K562 (cell line): ENCODE results near the gene SF3A2. TPM values are rescaled to one million over a fixed set of nuclear protein-coding genes. Genes with fewer than 3 reads are reported as not detected.
A peak's percentile ranks its signal among the peaks of the same experiment; 100 is the strongest.

Source experiments
- ATAC-seq: fragments of 200-7000 bp; cut with Tn5 transposase; 3 replicates; pipeline ENCODE4 v1.9.1; 2020; ENCODE audit warnings: moderate library complexity
- BruUV-seq: library from RNA; stranded (reverse); fragments of 400-500 nt; replicated peaks from 2 replicates; lab custom pipeline; 2021; lab: Mats Ljungman, UMichigan
- CTCF ChIA-PET: fragments of 300-600 bp; formaldehyde crosslinking; extraction: SDS; loops from one replicate; lab custom pipeline; 2021; ENCODE audit warnings: low intra/inter-chr PET ratio; lab: Yijun Ruan, JAX
- POLR2A ChIA-PET: fragments of 300-600, 350-650 bp; sonication (Branson Sonifier 250); formaldehyde crosslinking; extraction: SDS; loops from one replicate; lab custom pipeline; 2021; ENCODE audit warnings: antibody characterized with exemption, inconsistent platforms; lab: Yijun Ruan, JAX
- DNase-seq, 4 experiments: peaks; one replicate each; pipeline versions ENCODE4 v3.0.0 to v3.0.0-alpha.2; 2011 to 2018; ENCODE audit warnings: low spot score in 3 of 4, mixed read lengths in 3 of 4; ENCODE audit errors: extremely low read depth in 1 of 4
- FAIRE-seq: peaks from 2 replicates; lab custom pipeline; 2011; peaks lifted over from hg19 to GRCh38; lab: Jason Lieb, UNC
- H2AFZ ChIP-seq: 2 replicates; pipeline ENCODE4 v1.6.0; 2011; ENCODE audit warnings: low read depth, low read length, control low read depth, inconsistent platforms
- H3K27ac ChIP-seq: fragments of 200-600 bp; 3 replicates; pipeline ENCODE4 v1.8.0; 2011; ENCODE audit warnings: low read depth, mild to moderate bottlenecking, control low read depth, inconsistent platforms, low read length, moderate library complexity, mixed read lengths; ENCODE audit errors: extremely low read depth
- H3K27me3 ChIP-seq, 2 experiments: fragments of 300-600 bp in 1 of 2; 2 replicates in 1 of 2; 3 replicates in 1 of 2; pipeline versions ENCODE4 v1.6.0 to v1.8.0; 2011; ENCODE audit warnings: inconsistent platforms in 2 of 2, low read length in 2 of 2, mild to moderate bottlenecking in 1 of 2, mixed read lengths in 1 of 2, moderate library complexity in 1 of 2; ENCODE audit not compliant: control insufficient read depth in 2 of 2, insufficient read depth in 2 of 2
- H3K36me3 ChIP-seq: fragments of 300-600 bp; 3 replicates; pipeline ENCODE4 v1.8.0; 2011; ENCODE audit warnings: mild to moderate bottlenecking, low read length, inconsistent platforms; ENCODE audit not compliant: control insufficient read depth, insufficient read depth
- H3K4me1 ChIP-seq, 2 experiments: fragments of 200-600 bp in 1 of 2; replicated peaks in 1 of 2; 2 replicates in 1 of 2; 3 replicates in 1 of 2; pipeline versions ENCODE4 v1.5.1 to v1.8.0; 2011; ENCODE audit warnings: inconsistent platforms in 2 of 2, low read length in 2 of 2, mild to moderate bottlenecking in 1 of 2, mixed read lengths in 1 of 2, moderate library complexity in 1 of 2; ENCODE audit not compliant: control insufficient read depth in 2 of 2, insufficient read depth in 2 of 2
- H3K4me2 ChIP-seq: 2 replicates; pipeline ENCODE4 v1.6.1; 2011; ENCODE audit warnings: low read length, control low read depth, inconsistent platforms, mixed read lengths; ENCODE audit not compliant: insufficient read depth
- H3K4me3 ChIP-seq: fragments of 200-600 bp; sonication (generic), shearing (Covaris generic); 2 replicates; pipeline ENCODE4 v1.5.1; 2016; ENCODE audit warnings: control low read depth, inconsistent platforms
- H3K79me2 ChIP-seq: fragments of 200-600 bp; 3 replicates; pipeline ENCODE4 v1.8.0; 2011; ENCODE audit warnings: low read length, inconsistent platforms; ENCODE audit not compliant: control insufficient read depth, insufficient read depth
- H3K9ac ChIP-seq, 2 experiments: 2 replicates each; pipeline versions ENCODE4 v1.6.0 to v1.6.1; 2011; ENCODE audit warnings: low read depth in 2 of 2, low read length in 2 of 2, control low read depth in 1 of 2, inconsistent platforms in 1 of 2, mild to moderate bottlenecking in 1 of 2, mixed read lengths in 1 of 2; ENCODE audit not compliant: insufficient read depth in 1 of 2
- H3K9me1 ChIP-seq: one replicate; pipeline ENCODE4 v1.6.0; 2011; ENCODE audit warnings: inconsistent platforms, mild to moderate bottlenecking, low read length, moderate library complexity; ENCODE audit not compliant: control insufficient read depth, insufficient read depth
- H3K9me3 ChIP-seq: replicated peaks from 2 replicates; pipeline ENCODE4 v1.5.1; 2011; ENCODE audit warnings: low read depth, low read length, inconsistent platforms; ENCODE audit not compliant: control insufficient read depth, insufficient read depth
- H4K20me1 ChIP-seq: replicated peaks from 2 replicates; pipeline ENCODE4 v1.6.1; 2011; ENCODE audit warnings: low read length, inconsistent platforms, mixed read lengths; ENCODE audit not compliant: control insufficient read depth, insufficient read depth
- BRF2 ChIP-seq: IDR thresholded peaks from 3 replicates; pipeline ENCODE4 v1.6.1; 2011; ENCODE audit warnings: borderline replicate concordance, mild to moderate bottlenecking; ENCODE audit not compliant: insufficient read length, insufficient read depth
- CHCHD3 ChIP-seq: fragments of 250-450 bp; sonication (Bioruptor Pico); IDR thresholded peaks from 2 replicates; pipeline ENCODE4 v2.1.2; 2022; ENCODE audit warnings: mild to moderate bottlenecking
- FIP1L1 ChIP-seq: fragments of 200-400 bp; formaldehyde crosslinking; IDR thresholded peaks from 2 replicates; pipeline ENCODE4 v1.6.1; 2018; ENCODE audit warnings: mild to moderate bottlenecking, low read depth, low read length; ENCODE audit not compliant: poor library complexity, severe bottlenecking
- HDAC8 ChIP-seq: fragments of 450-650 bp; IDR thresholded peaks from 2 replicates; pipeline ENCODE4 v1.6.1; 2016; ENCODE audit warnings: mild to moderate bottlenecking, missing genetic modification characterization, moderate library complexity, missing compliant biosample characterization
- MXD1 ChIP-seq: fragments of 250-450 bp; sonication (Bioruptor Pico); IDR thresholded peaks from 2 replicates; pipeline ENCODE4 v1.8.0; 2021; ENCODE audit warnings: borderline replicate concordance, mild to moderate bottlenecking, moderate library complexity; ENCODE audit not compliant: poor library complexity, severe bottlenecking
- NFYB ChIP-seq: IDR thresholded peaks from 2 replicates; pipeline ENCODE4 v1.6.1; 2011; ENCODE audit warnings: mild to moderate bottlenecking, moderate library complexity; ENCODE audit not compliant: insufficient read length; ENCODE audit errors: extremely low read depth
- NR0B1 ChIP-seq: fragments of 450-650 bp; IDR thresholded peaks from one replicate; pipeline ENCODE4 v1.6.1; 2018; ENCODE audit warnings: mild to moderate bottlenecking, moderate library complexity; ENCODE audit not compliant: partially characterized antibody
- NUFIP1 ChIP-seq: fragments of 450-650 bp; IDR thresholded peaks from 2 replicates; pipeline ENCODE4 v1.6.1; 2018; ENCODE audit not compliant: partially characterized antibody
- POLR2G ChIP-seq: fragments of 200-400 bp; formaldehyde crosslinking; IDR thresholded peaks from 2 replicates; pipeline ENCODE4 v1.6.1; 2017; ENCODE audit warnings: low read depth, mild to moderate bottlenecking, antibody characterized with exemption, low read length, moderate library complexity
- RHOXF2B ChIP-seq: fragments of 250-450 bp; sonication (Bioruptor Pico); conservative IDR thresholded peaks from 2 replicates; pipeline ENCODE4 v1.5.1; 2021
- TRIM28 ChIP-seq: fragments of 450-650 bp; IDR thresholded peaks from 2 replicates; pipeline ENCODE4 v1.6.1; 2017
- ZBTB7A ChIP-seq: IDR thresholded peaks from 2 replicates; pipeline ENCODE4 v1.6.1; 2011; ENCODE audit warnings: low read depth, mild to moderate bottlenecking, low read length, moderate library complexity, borderline replicate concordance; ENCODE audit not compliant: control insufficient read depth
- ZNF133 ChIP-seq: fragments of 250-450 bp; sonication (Bioruptor Pico); IDR thresholded peaks from 2 replicates; pipeline ENCODE4 v1.4.0; 2020; ENCODE audit warnings: mild to moderate bottlenecking
- ZNF175 ChIP-seq: fragments of 200-800 bp; sonication (Bioruptor generic); IDR thresholded peaks from 2 replicates; pipeline ENCODE4 v1.6.1; 2016; ENCODE audit warnings: low read depth, mild to moderate bottlenecking, missing genetic modification characterization, missing compliant biosample characterization
- ZNF449 ChIP-seq: fragments of 250-450 bp; sonication (Bioruptor Pico); IDR thresholded peaks from 2 replicates; pipeline ENCODE4 v1.8.0; 2022; ENCODE audit warnings: moderate library complexity, mild to moderate bottlenecking, inconsistent platforms
- WGBS: fragments of 100-300 bp; shearing (Covaris generic); methylation state at CpG from one replicate; pipeline ENCODE4 v1.1.6; 2016; ENCODE audit warnings: low coverage, mixed read lengths; ENCODE audit not compliant: insufficient coverage; ENCODE audit errors: missing lambda C conversion rate; 5-methylcytosine and 5-hydroxymethylcytosine counted together
- in situ Hi-C: fragments of 300-500 bp; cut with MboI; formaldehyde crosslinking; loops from 4 replicates; pipeline ENCODE4 v1.15.0; 2018; ENCODE audit warnings: inconsistent platforms, mixed read lengths
- intact Hi-C: fragments of 100-400 bp; cut with micrococcal nuclease; formaldehyde crosslinking; loops from 2 replicates; pipeline ENCODE4 v1.14.2; 2022
- polyA plus RNA-seq, 8 experiments: library from polyadenylated mRNA; depleted of rRNA in 4 of 8; stranded (reverse) in 5 of 8; unstranded in 3 of 8; fragments of >200 nt; fragmentation: Nextera tagmentation in 2 of 8; fragmentation: Illumina TruSeq in 1 of 8; extraction: Ambion mirVana in 2 of 8; extraction: Trizol in 1 of 8; gene quantifications; 2 replicates each; pipeline versions ENCODE4 v1.2.1 to v1.2.3, GENCODE V29; 2011 to 2014; ENCODE audit warnings: inconsistent platforms in 1 of 8, missing spikeins in 1 of 8
- total RNA-seq, 7 experiments: library from RNA; depleted of rRNA in 6 of 7; stranded (reverse); fragments of >200 nt in 6 of 7; fragmentation: Illumina TruSeq in 2 of 7; extraction: Trizol in 2 of 7; gene quantifications; 2 replicates each; pipeline versions ENCODE4 v1.2.1 to v1.2.3, GENCODE V29; 2011 to 2021; ENCODE audit warnings: low replicate concordance in 1 of 7

SF3A2 gene
- total and polyA plus RNA-seq, 9 of the 15 experiments (the other 6 are each of a cell fraction or from before 2014, with no cell fraction given) = 0.17 to 194 (median 22.8) TPM

GRCh38 chr19:2278459-2279158, 42.0 kb downstream of the SF3A2 start (continued):
- TF ChIP-seq ZNF449 (CRISPR knock-in tag) = no peak
- no peak for TF ChIP-seq RHOXF2B
- TF ChIP-seq MXD1 (CRISPR knock-in tag) = no peak

- ATAC-seq = no peak
- no peak overlapping the region; a peak in 2 of 4 replicates for H3K9ac ChIP-seq
- H3K4me2 ChIP-seq = no peak overlapping the region
- no peak for DNase-seq
- BruUV-seq = no TSS peak
- 71% methylated on average over 16 of the region's 26 CpGs for WGBS
- H4K20me1 ChIP-seq = no peaks in the 10 kb centered on the region
- H3K4me3 ChIP-seq = no peak overlapping the region
- in situ Hi-C loops (loop anchor here (5.0 kb wide), 1 partner anchor 107 kb away; no protein-coding TSS in a partner anchor), intact Hi-C loops (no loop called here)
- ChIA-PET CTCF (no interaction called here), POLR2A (interaction anchor here (0.6 to 1.4 kb wide), 4 partner anchors 8 to 314 kb away, joined by 3 to 8 read pairs (median 3); no protein-coding TSS in a partner anchor)
- H2AFZ ChIP-seq = no peak overlapping the region
- H3K9me1 ChIP-seq = no peaks in the 10 kb centered on the region
- H3K9me3 ChIP-seq = no peaks in the 10 kb centered on the region
- H3K27me3 ChIP-seq = no peaks in the 10 kb centered on the region
- no peaks in the 10 kb centered on the region for H3K79me2 ChIP-seq
- no peaks in the 10 kb centered on the region for H3K36me3 ChIP-seq
- peaks cover 0 to 37% of the 10 kb centered on the region in 2 experiments; a peak in 3 of 5 replicates for H3K4me1 ChIP-seq
- FAIRE-seq = no peak
- no peak overlapping the region for H3K27ac ChIP-seq
- no peak for TF ChIP-seq NR0B1
- no peak for TF ChIP-seq BRF2
- TF ChIP-seq ZNF133 (CRISPR knock-in tag) = no peak
- TF ChIP-seq POLR2G = peak; percentile 55
- peak; percentile 53; the same call in 1 of the 2 replicates for TF ChIP-seq ZBTB7A
- no peak for TF ChIP-seq ZNF175
- TF ChIP-seq NFYB = no peak
- TF ChIP-seq CHCHD3 = no peak
- TF ChIP-seq TRIM28 = no peak
- no peak for TF ChIP-seq NUFIP1
- no peak for TF ChIP-seq FIP1L1
- no peak for TF ChIP-seq HDAC8 (tag)
Measured at GRCh38 chr19:2280633-2281264, 44.1 kb downstream of the SF3A2 start.
